ENCODE results near the gene KCNK7.

Gene KCNK7

DNA sequence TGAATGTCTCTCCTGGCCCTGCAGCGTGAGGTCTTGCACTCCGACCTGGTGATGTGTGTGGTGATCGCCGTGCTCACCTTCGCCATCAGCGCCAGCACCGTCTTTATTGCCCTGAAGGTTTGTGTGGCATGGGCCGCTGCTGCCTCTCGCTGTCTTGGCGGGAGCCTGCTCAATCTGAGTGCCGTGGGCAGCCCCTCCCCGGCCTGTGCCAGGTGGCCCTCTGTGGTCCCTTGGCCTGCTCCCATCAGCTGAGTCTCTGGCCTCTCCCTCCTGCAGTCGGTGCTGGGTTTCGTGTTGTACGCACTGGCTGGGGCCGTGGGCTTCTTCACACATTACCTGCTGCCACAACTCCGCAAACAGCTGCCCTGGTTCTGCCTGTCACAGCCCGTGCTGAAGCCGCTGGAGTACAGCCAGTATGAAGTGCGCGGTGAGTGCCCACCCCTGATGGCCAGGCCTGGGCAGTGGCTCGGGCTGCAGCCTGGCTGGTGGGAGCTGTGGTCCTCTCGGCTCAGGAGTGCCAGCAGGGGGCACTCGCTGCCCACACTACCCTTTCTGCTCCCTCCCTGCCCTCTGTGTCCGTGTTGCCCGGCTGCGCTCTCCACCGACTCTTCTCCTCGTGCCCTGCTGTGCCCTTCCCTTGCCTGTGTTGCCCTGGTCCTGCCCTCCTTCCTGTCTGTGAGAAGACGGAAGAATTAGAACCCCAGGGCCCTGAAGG lies 30.2 kb upstream of the KCNK7 start:
- no peak for DNase-seq

DNA sequence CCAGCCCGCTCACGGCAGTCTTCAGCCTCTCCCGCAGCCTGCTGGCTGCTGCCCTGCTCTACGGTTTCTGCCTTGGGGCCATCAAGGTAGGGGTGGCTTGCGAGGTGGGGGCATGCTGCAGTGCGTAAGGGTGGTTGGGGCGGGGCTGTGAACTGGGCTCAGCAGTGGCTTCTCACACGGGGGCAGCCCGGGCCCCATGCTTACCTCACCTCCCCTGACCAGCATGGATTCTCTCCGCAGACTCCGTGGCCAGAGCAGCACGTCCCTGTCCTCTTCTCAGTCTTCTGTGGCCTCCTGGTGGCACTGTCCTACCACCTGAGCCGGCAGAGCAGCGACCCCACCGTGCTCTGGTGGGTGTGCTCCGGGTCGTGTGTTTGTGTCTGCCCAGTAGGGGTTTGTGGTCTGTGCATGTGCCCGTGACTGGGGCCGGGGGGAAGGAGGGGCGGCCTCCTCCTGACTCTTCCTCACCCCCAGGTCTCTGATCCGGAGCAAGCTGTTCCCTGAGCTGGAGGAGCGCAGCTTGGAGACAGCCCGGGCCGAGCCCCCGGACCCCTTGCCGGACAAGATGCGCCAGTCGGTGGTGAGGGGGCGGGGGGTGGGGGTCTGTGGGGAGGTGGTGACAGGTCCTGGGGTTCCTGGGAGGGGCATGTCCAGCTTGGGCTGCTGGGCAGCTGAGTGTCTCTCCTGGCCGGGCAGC lies 29.5 kb upstream of the KCNK7 start:
- no peak for DNase-seq

DNA sequence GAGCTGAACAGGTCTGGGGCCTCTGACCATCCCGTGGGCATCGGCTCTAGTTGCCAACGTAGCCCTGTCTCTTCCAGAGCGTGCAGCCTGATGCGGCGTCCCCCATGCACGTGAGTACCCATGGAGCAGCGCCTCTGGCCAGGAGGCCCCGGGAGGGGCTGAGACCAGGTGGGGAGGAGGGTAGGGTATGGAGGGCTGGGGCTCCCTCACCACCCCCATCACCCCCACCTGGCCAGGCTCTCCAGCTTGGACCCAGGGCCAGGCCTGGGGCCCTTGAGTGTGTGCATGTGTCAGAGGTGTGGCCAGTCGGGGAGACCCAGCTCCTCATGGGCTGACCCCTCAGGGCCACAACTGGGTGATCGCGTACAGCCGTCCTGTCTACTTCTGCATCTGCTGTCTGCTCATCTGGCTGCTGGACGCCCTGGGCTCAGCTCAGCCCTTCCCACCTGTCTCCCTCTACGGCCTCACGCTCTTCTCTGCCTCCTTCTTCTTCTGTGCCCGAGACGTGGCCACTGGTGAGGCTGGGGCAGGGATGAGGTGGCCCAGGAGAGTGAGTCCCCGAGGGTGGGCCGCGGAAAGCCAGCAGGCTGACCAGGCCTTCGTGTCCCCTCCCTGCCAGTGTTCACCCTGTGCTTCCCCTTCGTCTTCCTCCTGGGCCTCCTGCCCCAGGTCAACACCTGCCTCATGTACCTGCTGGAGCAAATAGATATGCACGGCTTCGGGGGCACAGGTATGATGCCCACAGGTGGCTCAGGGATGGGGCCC lies 28.4 kb upstream of the KCNK7 start:
- DNase-seq: no peak

DNA sequence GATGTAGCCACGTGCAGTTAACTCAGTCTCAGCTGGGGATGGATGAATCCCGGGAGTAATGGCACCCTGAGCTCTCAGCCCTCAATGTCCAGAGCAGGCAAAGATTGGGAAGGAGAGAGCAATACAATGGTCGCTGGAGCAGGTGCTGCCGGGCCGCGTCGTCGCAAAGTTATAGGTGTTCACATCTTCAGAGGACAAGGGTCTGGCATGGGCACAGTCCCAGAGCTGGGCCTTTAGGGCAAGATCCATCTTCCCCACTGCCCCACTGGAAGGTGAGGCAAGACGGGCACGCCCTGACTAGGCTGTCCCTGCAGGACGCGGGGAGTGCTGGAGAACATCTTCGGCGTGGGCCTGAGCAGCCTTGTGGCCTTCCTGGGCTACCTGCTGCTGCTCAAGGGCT lies 27.6 kb upstream of the KCNK7 start:
- DNase-seq: no peak

DNA sequence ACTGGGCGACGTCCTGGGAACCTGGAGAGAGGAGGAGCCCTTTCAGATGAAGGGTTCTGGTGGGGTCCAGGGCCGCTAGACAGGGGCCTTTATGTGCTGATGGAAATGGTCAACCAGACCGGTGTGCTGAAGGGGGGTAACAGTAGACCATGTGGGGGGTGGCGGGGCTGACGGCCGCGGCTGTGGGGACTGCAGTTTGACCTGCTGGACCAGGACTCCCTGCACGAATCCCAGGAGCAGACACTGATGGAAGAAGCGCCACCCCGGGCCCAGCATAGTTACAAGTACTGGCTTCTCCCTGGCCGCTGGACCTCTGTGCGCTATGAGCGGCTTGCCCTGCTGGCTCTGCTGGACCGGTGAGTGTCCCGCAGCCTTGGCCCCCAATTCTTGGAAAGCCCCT lies 26.4 kb upstream of the KCNK7 start:
- DNase-seq: no peak

DNA sequence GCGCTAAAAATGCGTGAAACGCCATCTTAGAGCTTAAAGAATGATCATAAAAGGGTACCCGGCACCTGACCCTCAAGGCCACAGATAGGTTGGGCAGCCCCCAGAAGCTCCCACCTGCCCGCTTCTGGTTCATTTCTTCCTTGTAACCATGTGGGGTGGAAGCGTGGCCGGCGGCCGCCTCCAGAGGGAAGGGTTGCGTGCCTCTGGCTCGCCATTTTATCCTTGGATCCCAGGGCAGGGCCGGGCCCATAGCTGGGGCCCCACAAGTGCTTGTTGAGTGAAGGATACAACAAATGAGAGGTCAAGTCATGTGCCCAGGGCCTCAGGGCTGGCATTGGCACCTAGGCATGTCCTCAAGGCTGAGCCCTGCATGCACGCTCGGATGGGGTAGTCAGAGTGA lies 25.9 kb upstream of the KCNK7 start:
- DNase-seq: no peak

DNA sequence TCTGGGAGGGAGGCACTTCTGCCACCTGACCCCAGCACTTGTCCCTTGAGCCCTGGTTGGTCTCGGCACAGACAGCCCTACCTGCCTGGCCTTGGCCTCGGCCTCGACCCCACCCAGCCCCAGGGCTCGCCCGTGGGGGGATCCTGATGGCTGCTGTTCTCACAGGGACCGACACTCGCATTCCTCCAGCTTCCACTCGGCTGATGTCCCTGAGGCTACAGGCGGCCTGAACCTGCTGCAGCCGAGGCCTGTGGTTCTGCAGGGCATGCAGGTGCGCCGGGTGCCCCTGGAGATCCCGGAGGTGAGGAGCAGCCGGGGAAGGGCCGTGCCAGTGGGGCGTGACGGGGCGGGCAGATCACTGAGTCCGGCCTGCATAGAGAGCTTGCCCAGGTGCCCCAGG lies 25.1 kb upstream of the KCNK7 start:
- DNase-seq: no peak

DNA sequence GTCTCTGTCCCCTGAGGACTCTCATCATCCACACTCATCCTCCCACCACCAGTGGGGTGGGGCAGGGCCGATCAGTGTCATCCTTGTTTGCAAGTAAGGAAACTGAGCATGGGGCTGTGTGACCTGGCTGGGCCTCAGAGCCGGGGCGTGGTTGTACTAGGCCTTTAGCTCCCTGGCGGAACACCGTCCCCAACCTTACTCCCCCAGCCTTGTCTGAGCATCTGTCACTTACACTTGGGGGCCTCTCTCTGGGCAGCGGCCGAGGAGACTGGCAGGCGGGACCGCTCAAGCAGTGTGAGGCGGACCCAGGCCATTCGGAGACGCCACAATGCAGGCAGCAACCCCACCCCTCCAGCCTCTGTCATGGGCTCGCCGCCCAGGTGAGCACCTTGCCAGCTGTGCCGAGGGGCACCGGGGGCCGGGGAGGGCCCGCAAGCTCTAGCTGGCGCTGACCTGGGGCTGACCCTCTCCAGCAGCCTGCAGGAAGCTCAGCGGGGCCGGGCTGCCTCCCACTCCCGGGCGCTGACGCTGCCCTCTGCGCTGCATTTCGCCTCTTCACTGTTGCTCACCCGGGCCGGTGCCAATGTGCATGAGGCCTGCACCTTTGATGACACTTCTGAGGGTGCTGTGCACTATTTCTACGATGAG lies 23.8 kb upstream of the KCNK7 start:
- DNase-seq: no peak

DNA sequence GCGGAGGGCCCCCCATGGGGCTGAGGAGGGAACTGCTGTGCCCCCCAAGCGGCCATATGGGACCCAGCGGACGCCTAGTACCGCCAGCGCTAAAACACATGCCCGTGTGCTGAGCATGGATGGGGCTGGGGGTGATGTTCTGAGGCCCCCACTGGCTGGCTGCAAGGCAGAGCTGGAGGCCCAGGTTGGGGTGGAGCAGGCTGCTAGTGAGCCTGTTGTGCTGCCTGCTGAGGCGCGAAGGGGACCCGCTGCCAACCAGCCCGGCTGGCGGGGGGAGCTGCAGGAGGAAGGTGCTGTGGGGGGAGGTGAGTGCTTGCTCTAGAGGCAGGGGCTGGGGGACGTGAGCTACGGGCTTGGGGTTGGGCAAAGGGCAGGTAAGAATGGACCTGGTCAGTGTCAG lies 23.2 kb upstream of the KCNK7 start:
- no peak for DNase-seq

DNA sequence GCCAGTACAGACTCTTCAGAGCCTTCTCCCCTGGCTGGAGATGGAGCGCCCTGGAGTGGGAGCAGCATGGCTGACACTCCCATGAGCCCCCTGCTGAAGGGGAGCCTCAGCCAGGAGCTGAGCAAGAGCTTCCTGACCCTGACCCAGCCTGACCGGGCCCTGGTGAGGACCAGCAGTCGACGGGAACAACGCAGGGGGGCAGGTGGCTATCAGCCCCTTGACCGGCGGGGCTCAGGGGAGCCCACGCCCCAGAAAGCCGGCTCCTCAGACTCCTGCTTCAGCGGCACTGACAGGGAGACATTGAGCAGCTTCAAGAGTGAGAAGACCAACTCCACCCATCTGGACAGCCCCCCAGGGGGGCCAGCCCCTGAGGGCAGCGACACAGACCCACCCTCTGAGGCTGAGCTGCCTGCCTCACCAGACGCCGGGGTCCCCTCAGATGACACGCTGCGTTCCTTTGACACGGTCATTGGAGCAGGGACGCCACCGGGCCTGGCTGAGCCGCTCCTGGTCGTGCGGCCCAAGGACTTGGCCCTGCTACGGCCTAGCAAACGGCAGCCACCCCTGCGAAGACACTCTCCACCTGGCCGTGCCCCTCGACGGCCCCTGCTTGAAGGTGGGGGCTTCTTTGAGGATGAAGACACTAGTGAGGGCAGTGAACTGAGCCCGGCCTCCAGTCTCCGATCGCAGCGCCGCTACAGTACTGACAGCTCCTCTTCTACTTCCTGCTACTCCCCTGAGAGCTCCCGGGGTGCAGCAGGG lies 22.6 kb upstream of the KCNK7 start:
- DNase-seq: no peak

DNA sequence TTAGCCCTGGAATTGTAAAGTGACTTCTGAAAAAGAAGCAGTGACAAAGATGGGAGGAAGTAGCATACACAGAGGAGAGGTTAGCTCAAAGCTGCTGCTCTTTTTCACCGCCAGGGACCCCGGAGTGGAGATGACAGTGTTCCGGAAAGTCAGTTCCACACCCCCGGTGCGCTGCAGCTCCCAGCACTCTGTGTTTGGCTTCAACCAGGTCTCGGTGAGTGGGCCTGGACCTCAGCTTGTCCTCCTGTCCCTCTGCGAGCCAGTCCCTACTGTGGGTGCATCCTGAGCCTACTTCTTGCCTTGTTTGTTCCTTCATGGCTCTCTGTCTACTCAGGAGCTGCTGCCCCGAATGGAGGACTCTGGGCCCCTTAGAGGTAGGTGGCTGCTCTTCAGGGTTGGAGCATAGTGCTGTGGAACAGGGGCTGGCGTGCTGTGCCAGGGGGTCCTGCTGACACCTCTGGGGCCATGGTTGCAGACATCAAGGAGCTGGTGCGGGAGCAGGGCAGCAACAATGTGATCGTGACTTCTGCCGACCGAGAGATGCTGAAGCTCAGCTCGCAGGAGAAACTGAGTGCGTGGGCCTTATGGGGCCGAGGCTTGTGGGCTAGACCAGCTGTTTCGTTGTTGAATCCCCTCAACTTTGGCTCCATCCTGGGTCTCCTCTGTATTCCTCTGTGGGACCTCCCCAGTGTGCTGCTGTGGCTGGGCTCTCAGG lies 21.7 kb upstream of the KCNK7 start:
- no peak for DNase-seq

DNA sequence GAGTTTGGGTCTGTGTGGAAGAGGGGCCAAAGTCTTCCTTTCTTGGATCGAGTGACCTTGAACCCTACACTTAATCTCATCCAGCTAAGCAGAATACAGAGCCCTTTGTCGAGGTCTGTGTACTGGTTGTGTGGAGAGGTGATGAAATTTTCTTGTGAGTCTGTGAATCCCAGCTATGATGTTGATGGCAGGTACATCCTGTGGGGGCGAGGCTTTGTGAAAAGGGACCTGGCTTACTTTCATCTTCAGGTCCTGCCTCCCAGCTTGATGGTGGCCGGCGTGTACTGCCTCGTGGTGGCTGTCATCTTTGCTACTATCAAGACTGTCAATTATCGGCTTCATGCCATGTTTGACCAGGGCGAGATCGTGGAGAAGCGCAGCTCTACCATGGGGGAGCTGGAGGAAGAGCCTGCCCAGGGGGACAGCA lies 21.0 kb upstream of the KCNK7 start:
- no peak for DNase-seq

DNA sequence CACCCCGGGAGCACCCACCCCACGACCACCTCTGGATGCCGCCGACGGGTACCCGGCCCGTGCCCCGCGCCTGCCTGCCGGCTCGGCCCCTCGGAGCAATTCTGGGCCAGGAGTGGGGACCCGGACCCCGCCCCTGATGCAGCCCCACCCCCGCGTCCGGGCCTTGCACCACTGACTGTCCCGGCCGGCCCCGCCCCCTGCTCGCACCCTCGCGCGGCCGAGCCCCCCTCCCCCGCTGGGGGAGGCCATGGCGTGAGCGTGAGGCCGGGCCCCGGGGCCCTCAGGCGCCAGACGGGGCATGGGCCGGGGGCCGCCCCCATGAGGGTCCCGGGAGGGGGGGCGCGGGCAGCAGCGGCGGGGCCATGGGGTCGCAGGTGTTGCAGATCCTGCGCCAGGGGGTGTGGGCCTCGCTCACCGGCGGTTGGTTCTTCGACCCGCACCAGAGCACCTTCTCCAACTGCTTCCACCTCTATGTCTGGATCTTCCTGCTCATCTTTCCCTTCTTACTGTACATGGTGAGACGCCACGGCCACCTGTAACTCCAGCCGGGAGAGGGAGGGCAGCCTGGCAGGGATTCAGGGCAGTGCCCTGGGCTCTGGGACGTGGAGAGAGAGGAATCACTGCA lies 20.5 kb upstream of the KCNK7 start:
- no peak for DNase-seq

DNA sequence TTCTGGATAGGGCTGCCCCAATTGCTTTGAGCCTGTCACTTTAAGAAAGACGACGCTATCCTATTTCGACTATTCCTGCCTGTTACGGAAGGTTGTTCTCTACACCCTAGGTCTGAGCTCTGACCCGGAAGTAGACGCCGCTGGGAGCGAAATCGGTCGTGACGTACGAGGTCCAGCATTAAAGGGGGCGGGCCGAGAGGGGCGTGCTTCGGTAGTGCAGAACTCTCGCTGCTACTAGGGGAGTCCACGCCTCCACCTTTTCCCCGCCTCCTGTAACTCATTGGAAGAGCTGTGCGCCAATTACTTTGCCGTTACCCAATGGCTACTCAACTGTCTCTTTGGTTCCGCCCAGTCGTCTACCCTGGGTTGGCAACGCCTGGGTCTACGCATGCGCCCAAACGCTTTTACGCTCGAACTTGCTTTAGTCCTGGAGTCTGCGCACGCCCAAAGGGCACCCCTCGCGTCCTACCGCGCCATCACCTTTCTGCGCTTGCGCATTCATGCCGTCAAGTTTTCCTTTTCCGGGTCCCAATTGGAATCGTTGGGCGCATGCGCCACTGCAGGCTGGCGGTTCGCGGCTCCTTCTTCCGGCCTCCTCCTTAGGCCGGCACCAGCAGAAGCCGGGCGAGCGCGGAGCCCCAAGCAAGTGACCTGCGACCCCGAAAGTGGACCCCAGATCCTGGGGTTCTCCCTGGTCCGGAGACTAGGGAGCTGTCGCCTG lies 19.8 kb upstream of the KCNK7 start, which contains the start of gene PCNX3:
TSS of gene PCNX3 (plus strand) at position 548 of the 721 bp plus-strand sequence. CDS start 536 bp downstream, outside the sequence.
- peak; percentile 100 for DNase-seq

DNA sequence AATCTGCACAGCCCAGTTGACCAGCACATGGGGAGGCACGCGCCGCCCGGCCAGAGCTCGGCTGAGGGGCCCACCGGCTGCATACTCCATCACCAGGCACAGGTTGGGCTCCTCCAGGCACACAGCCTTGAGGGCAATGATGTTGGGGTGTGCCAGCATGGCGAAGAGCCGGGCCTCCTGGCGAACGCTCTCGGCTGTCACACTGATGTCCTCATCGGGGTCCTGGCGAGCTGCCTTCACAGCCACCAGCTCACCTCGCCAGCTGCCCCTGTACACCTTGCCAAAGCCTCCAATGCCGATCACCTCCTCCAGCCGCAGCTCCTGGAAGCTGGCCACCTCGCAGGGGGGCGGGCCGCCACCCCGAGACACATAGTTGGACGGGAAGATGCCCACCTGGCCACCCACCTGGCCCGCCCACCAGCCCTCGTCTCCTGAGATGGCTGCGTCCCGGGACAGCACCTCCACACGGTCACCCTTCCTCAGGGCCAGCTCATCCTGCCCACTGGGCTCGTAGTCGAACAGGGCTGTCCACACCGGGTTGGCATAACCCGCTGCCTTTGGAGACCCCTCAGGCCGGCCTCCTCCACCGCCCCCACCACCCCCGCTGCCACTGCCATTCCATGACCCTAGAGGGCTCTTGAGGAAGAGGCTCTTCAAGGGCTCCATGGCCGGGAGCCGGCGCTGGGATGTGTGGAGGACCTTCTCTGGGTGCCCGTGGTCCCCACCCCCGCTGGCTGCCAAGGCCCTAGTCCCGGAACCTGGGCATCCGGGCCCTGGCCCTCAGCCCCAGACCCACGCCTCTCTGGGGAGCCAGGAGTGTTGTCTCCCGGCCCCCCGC lies 17.7 kb upstream of the KCNK7 start:
- no peak for DNase-seq

DNA sequence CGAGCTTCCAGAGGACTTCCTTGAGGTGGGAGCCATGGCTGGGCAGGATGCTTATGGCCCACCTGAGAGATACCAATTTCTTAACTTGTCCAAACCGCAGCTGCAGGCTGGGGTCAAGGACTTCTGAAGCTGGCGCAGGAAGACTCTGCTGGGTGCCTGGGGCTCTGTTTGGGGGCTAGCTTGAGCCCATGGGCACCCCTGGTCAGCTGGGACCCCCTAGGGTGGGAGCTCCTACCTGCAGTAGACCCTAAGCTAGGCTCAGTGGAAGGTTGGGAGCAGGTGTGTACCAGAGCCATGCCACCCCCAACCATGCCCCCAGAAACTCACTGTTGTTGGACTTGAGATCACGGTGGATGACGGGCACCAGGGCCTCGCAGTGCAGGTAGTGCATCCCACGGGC lies 17.1 kb upstream of the KCNK7 start:
- no peak for DNase-seq

DNA sequence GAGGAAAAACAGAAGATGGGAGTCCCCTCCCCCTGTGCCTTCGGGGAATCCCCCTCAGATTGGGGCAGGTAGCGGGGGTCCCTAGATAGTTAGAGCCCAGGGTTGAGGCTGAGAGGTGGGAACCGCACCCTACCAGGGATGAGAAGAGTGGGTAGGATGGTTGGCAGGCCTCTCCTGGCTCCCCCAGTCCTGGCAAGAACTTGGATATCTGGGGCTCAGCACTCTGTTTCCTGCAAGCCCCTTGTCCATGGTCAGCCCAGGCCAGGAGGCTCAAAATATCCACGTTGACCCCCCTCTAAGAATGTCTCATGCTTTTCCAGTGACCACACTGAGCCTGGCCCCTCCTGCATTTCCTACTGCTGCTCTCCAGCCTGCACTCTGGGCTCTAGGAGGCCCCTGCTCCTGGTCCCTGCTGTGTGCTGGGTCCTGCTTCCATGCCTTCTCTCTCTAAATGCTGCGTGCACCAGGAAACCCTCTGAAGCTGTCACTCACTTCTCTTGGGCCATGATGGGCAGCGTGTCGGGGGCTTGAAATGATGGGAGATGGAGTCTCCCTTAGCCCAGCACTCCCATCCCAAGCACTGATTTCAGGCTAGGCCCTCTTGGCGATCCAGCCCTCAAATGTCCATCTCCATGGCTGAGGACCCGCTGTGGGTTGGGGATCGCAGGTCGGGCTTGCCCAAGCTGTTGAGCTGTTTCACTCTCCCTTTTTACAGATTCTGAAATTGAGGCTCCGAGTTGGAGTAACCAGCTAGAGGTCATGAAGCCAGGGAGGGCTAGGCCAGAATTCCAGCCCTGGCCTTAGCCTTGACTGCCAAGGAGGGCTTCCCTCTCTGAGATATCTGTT lies 16.4 kb upstream of the KCNK7 start:
- no peak for DNase-seq

DNA sequence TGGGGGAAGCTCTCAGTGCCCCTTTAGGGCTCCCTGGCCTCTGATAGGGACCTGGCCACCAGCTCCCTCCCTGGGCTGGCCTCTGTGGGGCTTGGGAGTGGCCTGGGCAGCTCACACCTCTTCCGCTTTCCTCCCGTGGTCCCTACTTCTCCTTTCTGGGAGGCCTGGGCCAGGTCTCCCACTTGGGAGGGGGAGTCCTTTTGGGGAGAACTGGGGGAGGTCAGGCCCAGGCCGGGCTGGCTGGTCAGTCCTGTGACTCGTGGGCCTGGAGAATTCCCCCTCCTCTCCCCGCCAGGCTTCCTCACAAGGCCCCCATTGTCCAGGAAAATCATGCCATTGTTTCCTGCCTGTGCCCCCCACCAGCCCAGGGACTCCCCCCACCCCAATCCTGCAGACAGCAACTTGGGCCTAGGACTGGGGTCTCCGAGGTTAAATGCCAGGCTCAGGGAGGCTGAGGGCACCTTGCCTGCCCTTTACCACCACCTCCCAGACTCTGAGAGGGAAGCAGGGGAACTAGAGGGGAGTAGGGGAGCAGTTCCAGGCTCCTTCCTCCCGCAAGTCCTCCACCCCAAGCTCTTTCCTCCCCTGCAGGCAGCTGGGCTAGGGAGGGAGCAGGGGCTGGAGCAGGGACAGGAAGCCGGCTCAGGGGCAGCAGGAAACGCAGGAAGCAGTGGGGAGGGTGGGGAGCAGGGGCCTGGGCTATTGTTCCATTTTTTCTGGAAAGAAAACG lies 15.6 kb upstream of the KCNK7 start:
- DNase-seq: no peak

Data from amniotic stem cell (primary cell).